ENCODE results near the gene VAV3.

The VAV3 gene

DNA sequence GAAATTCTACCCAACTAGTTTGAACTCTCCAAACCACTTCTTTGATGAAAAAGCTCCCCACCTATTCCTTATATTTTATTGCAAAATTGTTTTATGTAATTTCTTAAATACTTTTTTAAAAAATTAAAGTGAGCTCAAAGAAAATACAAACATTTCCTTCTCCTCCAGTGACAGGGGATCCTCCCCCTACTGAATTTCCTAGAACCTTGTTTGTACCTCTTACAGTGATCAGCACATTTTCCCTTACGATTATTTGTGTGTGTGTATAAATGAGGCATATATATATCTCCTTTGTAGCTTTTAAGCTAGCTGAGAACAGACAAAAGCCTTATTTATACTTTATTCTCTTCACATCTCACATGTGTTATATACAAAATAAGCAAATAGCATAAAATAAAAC is 44.4 kb downstream of the VAV3 start:
- no peak for TF ChIP-seq CTCF (conservative IDR thresholded peaks at IDR 0.05; ENCODE audit: control insufficient read depth, insufficient read depth, low read depth, low read length)
- H3K4me3 ChIP-seq (ENCODE audit: control insufficient read depth, low read depth, low read length): no peak overlapping the region
- no peak for DNase-seq (ENCODE audit: low read depth)

DNA sequence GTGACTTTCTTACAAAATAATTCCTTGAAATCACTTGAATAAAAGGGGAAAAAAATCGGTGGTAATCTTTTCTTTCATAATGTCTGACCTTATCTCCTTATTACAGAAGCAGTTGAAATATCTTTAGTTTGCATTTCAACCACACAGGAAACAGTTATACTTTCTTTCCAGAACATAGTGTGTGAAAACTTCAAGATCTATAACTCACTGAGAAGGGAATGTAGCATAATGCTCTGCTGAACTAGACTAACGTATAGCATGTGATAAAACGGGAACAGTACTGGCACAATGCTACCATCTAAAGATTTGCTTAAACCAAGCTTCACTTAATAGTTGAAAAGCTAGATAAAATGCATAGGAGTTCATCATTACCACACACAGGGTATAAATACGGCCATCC is 45.0 kb downstream of the VAV3 start:
- no peak overlapping the region for H3K4me3 ChIP-seq (ENCODE audit: control insufficient read depth, low read depth, low read length)
- TF ChIP-seq CTCF (conservative IDR thresholded peaks at IDR 0.05; ENCODE audit: control insufficient read depth, insufficient read depth, low read depth, low read length): no peak
- DNase-seq (ENCODE audit: low read depth): no peak

DNA sequence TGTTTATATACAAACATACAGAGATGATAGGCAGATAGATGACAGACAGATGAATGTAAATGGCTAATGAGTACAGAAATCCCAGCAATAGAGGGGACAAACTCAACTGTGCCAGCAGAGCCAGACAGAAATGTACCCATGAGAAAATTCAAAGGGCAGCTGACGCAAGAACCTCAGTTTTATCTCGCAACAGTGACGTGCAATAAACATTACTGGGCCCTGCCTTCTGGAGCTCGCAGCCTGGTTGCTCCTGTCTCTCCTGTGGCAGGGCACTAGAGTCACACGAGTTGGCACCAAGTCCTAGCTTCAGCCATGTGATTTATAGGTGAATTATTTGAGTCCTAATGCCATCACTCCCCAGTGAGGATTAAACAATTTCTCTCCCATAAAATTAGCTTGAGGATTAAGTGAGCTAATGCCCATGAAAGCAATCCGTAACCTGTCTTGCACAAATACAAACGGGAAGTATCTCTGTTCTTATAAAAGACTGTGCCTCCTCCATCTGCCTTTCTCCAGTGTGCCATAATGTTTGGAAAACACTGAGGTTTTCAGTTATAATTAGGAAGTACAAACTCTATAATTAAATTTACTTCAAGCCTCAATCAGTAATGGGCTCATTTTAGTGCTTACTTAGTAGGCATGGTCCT is 50.7 kb downstream of the VAV3 start:
- no peak overlapping the region for H3K4me3 ChIP-seq (ENCODE audit: control insufficient read depth, low read depth, low read length)
- DNase-seq (ENCODE audit: low read depth): no peak
- TF ChIP-seq CTCF (conservative IDR thresholded peaks at IDR 0.05; ENCODE audit: control insufficient read depth, insufficient read depth, low read depth, low read length): no peak

- H3K4me3 ChIP-seq (ENCODE audit: control insufficient read depth, low read depth, low read length): no peak overlapping the region
- no peak for TF ChIP-seq CTCF (conservative IDR thresholded peaks at IDR 0.05; ENCODE audit: control insufficient read depth, insufficient read depth, low read depth, low read length)
- no peak for DNase-seq (ENCODE audit: low read depth)
Measured at GRCh38 chr1:107912656-107913055, 52.3 kb downstream of the VAV3 start.

DNA sequence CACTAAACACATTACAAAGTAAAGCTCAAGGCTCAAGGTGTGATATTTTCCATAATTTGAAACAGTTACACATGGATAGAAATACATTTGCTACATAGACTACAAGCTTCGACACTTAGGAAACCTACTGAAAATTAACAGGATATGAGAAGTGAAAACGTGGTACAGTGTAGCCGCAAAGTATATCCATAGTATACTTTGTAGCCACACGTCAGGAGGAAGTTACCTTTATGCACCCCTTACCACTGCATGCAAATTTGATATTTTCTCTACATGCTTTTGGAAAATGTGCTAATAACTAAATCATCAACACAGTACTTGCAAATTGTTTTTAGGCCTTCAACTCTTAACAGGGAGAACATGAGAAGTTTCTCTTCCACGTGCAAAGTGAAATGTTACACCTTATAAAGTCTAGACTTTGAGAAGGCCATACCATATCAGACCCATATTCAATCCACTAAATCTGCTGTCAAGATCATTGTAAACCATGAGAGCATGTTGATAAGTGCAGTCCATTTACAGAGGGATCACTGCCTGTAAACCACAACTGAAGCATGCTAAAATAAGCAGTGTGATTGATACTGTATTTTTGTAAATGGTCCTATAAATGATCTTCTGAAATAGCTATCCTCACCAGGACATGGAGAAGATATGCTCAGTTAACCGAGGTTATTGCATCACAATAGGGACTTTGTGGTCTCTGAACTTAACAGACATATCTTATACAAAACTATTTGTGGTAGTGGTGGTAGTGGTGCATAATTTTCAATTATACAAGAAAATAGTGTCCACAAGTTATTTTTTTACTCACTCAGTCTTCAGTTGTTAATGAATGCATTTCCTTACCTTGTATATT is 64.7 kb downstream of the VAV3 start:
- no peak overlapping the region for H3K4me3 ChIP-seq (ENCODE audit: control insufficient read depth, low read depth, low read length)
- DNase-seq (ENCODE audit: low read depth): no peak
- no peak for TF ChIP-seq CTCF (conservative IDR thresholded peaks at IDR 0.05; ENCODE audit: control insufficient read depth, insufficient read depth, low read depth, low read length)

- no peak for DNase-seq (ENCODE audit: low read depth)
- H3K4me3 ChIP-seq (ENCODE audit: control insufficient read depth, low read depth, low read length): no peak overlapping the region
- no peak for TF ChIP-seq CTCF (conservative IDR thresholded peaks at IDR 0.05; ENCODE audit: control insufficient read depth, insufficient read depth, low read depth, low read length)
Measured at GRCh38 chr1:107899655-107900054, 65.3 kb downstream of the VAV3 start.
